GM12891 (cell line): ENCODE measurements around the gene UCKL1.
A peak's percentile ranks its signal among the peaks of the same experiment; 100 is the strongest.

Experiments used
- PAX5 ChIP-seq: IDR thresholded peaks from 2 replicates; pipeline ENCODE4 v1.6.1; 2011; ENCODE audit warnings: low read length, moderate library complexity, mild to moderate bottlenecking; ENCODE audit not compliant: insufficient read depth, severe bottlenecking
- POLR2A ChIP-seq: IDR thresholded peaks from 2 replicates; pipeline ENCODE4 v1.6.1; 2011; ENCODE audit warnings: low read depth, low read length, control low read depth
- POLR2AphosphoS5 ChIP-seq: IDR thresholded peaks from 2 replicates; pipeline ENCODE4 v1.6.1; 2011; ENCODE audit warnings: low read depth, low read length, control low read depth
- POU2F2 ChIP-seq: IDR thresholded peaks from 2 replicates; pipeline ENCODE4 v1.6.1; 2011; ENCODE audit warnings: low read depth, mild to moderate bottlenecking, control low read depth, low read length, moderate library complexity
- SPI1 ChIP-seq: IDR thresholded peaks from 2 replicates; pipeline ENCODE4 v1.6.1; 2011; ENCODE audit warnings: low read depth, low read length, control low read depth
- TAF1 ChIP-seq: IDR thresholded peaks from 2 replicates; pipeline ENCODE4 v1.6.1; 2011; ENCODE audit warnings: low read depth, low read length, control low read depth

DNA sequence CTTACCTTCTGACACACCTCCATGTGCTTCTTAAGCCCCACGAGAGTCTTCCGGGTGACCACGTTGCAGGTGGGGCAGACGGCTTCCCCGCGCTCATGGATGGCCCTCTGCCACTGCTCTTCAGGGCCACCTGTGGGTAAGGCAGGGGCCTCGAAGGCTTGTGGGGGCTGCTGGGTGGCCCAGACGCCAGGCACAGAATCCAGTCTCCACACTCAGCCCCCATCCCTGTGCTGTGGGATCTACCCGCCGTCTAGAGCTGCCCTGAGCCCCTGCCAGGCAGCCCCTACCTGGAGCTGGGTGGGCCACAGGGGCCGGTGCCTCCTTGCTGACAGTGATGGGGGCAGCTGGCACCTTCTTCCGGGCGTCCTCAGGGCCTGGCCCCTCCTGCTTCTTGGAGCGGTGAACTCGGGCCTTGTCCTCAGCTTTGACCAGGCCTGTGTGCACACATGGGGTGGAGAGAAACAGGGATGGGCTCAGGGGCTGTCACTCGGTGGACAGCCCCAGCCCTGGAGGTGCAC lies 7.6 kb upstream of the UCKL1 start:
- TF ChIP-seq PAX5 (no peak), POLR2A (0 out of 2 replicates have a peak, but pooled peaks have one; percentile 19), SPI1 (no peak), TAF1 (no peak), POLR2AphosphoS5 (no peak), POU2F2 (no peak)
